HL-60 (cell line): ENCODE results near the gene NDUFA8.

Experiments
- DNase-seq, 2 experiments: peaks; one replicate each; pipeline ENCODE4 v3.0.0-alpha.2; 2010 to 2020; ENCODE audit warnings: low read depth in 1 of 2, low spot score in 1 of 2
- H3K27ac ChIP-seq: fragments of 250-450 bp; sonication (Bioruptor Pico); replicated peaks from 2 replicates; pipeline ENCODE4 v1.5.1; 2020; ENCODE audit warnings: mild to moderate bottlenecking, moderate library complexity
- H3K27me3 ChIP-seq: fragments of 250-450 bp; sonication (Bioruptor Pico); 2 replicates; pipeline ENCODE4 v1.5.1; 2021; ENCODE audit warnings: mild to moderate bottlenecking, moderate library complexity; ENCODE audit not compliant: insufficient read depth, poor library complexity, severe bottlenecking
- H3K4me3 ChIP-seq: replicated peaks from 2 replicates; pipeline ENCODE4 v1.5.1; 2011; ENCODE audit warnings: mild to moderate bottlenecking, control low read depth, low read length; ENCODE audit not compliant: insufficient read depth
- GABPA ChIP-seq: IDR thresholded peaks from 2 replicates; pipeline ENCODE4 v1.6.1; 2012; ENCODE audit warnings: low read depth
- POLR2AphosphoS5 ChIP-seq: IDR thresholded peaks from 2 replicates; pipeline ENCODE4 v1.6.1; 2012; ENCODE audit warnings: low read depth
- REST ChIP-seq: IDR thresholded peaks from 2 replicates; pipeline ENCODE4 v1.6.1; 2012; ENCODE audit warnings: low read depth; ENCODE audit not compliant: insufficient replicate concordance
- SPI1 ChIP-seq: IDR thresholded peaks from 2 replicates; pipeline ENCODE4 v1.6.1; 2012; ENCODE audit warnings: low read depth, mild to moderate bottlenecking, borderline replicate concordance
- TF ChIP-seq, protein P1 (sequence below): IDR thresholded peaks from one replicate; pipeline ENCODE4 v1.5.1; 2011; ENCODE audit warnings: low read length, control low read depth, inconsistent platforms; ENCODE audit not compliant: insufficient read depth

Gene NDUFA8

GRCh38 chr9:122131401-122132001 lies 28.1 kb downstream of the NDUFA8 start:
- Histone ChIP-seq H3K27ac (no peak overlapping the region), H3K27me3 (peaks cover 14% of the 10 kb centered on the region), H3K4me3 (no peak overlapping the region)
- TF ChIP-seq POLR2AphosphoS5 (no peak), GABPA (no peak), REST (no peak), SPI1 (no peak)
- TF ChIP-seq, protein P1, sequence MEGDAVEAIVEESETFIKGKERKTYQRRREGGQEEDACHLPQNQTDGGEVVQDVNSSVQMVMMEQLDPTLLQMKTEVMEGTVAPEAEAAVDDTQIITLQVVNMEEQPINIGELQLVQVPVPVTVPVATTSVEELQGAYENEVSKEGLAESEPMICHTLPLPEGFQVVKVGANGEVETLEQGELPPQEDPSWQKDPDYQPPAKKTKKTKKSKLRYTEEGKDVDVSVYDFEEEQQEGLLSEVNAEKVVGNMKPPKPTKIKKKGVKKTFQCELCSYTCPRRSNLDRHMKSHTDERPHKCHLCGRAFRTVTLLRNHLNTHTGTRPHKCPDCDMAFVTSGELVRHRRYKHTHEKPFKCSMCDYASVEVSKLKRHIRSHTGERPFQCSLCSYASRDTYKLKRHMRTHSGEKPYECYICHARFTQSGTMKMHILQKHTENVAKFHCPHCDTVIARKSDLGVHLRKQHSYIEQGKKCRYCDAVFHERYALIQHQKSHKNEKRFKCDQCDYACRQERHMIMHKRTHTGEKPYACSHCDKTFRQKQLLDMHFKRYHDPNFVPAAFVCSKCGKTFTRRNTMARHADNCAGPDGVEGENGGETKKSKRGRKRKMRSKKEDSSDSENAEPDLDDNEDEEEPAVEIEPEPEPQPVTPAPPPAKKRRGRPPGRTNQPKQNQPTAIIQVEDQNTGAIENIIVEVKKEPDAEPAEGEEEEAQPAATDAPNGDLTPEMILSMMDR = no peak
- no peak for DNase-seq

- TF ChIP-seq POLR2AphosphoS5 = no peak
- no peak for TF ChIP-seq REST
- TF ChIP-seq, protein P1 = no peak
- TF ChIP-seq SPI1 = no peak
- TF ChIP-seq GABPA = no peak
- H3K4me3 ChIP-seq = no peak overlapping the region
- H3K27ac ChIP-seq = no peak overlapping the region
- DNase-seq = no peak
- H3K27me3 ChIP-seq = peaks cover 18% of the 10 kb centered on the region
Observed at GRCh38 chr9:122130837-122131236, 28.7 kb downstream of the NDUFA8 start.

- Histone ChIP-seq H3K27me3 (peaks cover 18% of the 10 kb centered on the region), H3K27ac (no peak overlapping the region), H3K4me3 (no peak overlapping the region)
- TF ChIP-seq SPI1 (no peak), POLR2AphosphoS5 (no peak), REST (no peak), GABPA (no peak)
- TF ChIP-seq, protein P1 = no peak
- no peak for DNase-seq
Observed at GRCh38 chr9:122129969-122130368, 29.6 kb downstream of the NDUFA8 start.
